Measurements from ENCODE around the gene WDR26. TPM values are rescaled to one million over a fixed set of nuclear protein-coding genes. Genes with fewer than 3 reads are reported as not detected.

Gene WDR26
- total RNA-seq, 3 donors from 2014 or later (not counting 1 experiment from before 2014, with no cell fraction given) = 244 to 310 (median 261) TPM

GRCh38 chr1:224393294-224393693 lies 41.3 kb downstream of the WDR26 start:
- Mint-ChIP-seq H3K4me1 (peaks cover 23 to 30% of the 10 kb centered on the region in 2 donors), H3K36me3 (peaks cover 11% of the 10 kb centered on the region), H3K27me3 (ENCODE audit: low read depth in 2 of 2) (no peaks in the 10 kb centered on the region), H3K9me3 (no peaks in the 10 kb centered on the region), H3K4me3 (no peak overlapping the region), H3K27ac (peak overlapping the region in 1 of 2 donors; percentile 56)
- no peak overlapping the region for H3K4me3 ChIP-seq (ENCODE audit: low read length)
- H3K9me3 ChIP-seq (ENCODE audit: control insufficient read depth, insufficient read depth, low read length) = no peaks in the 10 kb centered on the region
- no peak overlapping the region for H3K27ac ChIP-seq (ENCODE audit: low read length)
- TF ChIP-seq, protein P1, sequence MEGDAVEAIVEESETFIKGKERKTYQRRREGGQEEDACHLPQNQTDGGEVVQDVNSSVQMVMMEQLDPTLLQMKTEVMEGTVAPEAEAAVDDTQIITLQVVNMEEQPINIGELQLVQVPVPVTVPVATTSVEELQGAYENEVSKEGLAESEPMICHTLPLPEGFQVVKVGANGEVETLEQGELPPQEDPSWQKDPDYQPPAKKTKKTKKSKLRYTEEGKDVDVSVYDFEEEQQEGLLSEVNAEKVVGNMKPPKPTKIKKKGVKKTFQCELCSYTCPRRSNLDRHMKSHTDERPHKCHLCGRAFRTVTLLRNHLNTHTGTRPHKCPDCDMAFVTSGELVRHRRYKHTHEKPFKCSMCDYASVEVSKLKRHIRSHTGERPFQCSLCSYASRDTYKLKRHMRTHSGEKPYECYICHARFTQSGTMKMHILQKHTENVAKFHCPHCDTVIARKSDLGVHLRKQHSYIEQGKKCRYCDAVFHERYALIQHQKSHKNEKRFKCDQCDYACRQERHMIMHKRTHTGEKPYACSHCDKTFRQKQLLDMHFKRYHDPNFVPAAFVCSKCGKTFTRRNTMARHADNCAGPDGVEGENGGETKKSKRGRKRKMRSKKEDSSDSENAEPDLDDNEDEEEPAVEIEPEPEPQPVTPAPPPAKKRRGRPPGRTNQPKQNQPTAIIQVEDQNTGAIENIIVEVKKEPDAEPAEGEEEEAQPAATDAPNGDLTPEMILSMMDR (IDR thresholded peaks at IDR 0.05) = no peak
- H3K4me1 ChIP-seq (ENCODE audit: control insufficient read depth, insufficient read depth, low read length) = no peaks in the 10 kb centered on the region
- no peaks in the 10 kb centered on the region for H3K27me3 ChIP-seq (ENCODE audit: control insufficient read depth, insufficient read depth, low read length)
- H3K36me3 ChIP-seq (ENCODE audit: control insufficient read depth, insufficient read depth, low read length) = peaks cover 88% of the 10 kb centered on the region
- DNase-seq = no peak
- intact Hi-C loops (cut with micrococcal nuclease) = no loop called here
- no peak for ATAC-seq
- no CpG with 5 or more reads among the region's 3 CpGs for WGBS (ENCODE audit: insufficient coverage)

GRCh38 chr1:224392411-224393249 lies 42.0 kb downstream of the WDR26 start:
- Histone ChIP-seq H3K36me3 (ENCODE audit: control insufficient read depth, insufficient read depth, low read length) (peaks cover 88% of the 10 kb centered on the region), H3K4me3 (ENCODE audit: low read length) (no peak overlapping the region), H3K9me3 (ENCODE audit: control insufficient read depth, insufficient read depth, low read length) (no peaks in the 10 kb centered on the region), H3K27me3 (ENCODE audit: control insufficient read depth, insufficient read depth, low read length) (no peaks in the 10 kb centered on the region), H3K27ac (ENCODE audit: low read length) (no peak overlapping the region), H3K4me1 (ENCODE audit: control insufficient read depth, insufficient read depth, low read length) (no peaks in the 10 kb centered on the region)
- peak overlapping the region in 1 of 2 donors; percentile 51 for H3K27ac Mint-ChIP-seq
- no peak for DNase-seq
- H3K4me3 Mint-ChIP-seq = no peak overlapping the region
- intact Hi-C loops (cut with micrococcal nuclease) = no loop called here
- peaks cover 11% of the 10 kb centered on the region for H3K36me3 Mint-ChIP-seq
- ATAC-seq = no peak
- TF ChIP-seq, protein P1 (IDR thresholded peaks at IDR 0.05) = no peak
- H3K9me3 Mint-ChIP-seq = no peaks in the 10 kb centered on the region
- peaks cover 20 to 28% of the 10 kb centered on the region in 2 donors for H3K4me1 Mint-ChIP-seq
- H3K27me3 Mint-ChIP-seq (ENCODE audit: low read depth in 2 of 2) = no peaks in the 10 kb centered on the region
- WGBS (ENCODE audit: insufficient coverage) = 86% methylated on average over 2 of the region's 4 CpGs

DNA sequence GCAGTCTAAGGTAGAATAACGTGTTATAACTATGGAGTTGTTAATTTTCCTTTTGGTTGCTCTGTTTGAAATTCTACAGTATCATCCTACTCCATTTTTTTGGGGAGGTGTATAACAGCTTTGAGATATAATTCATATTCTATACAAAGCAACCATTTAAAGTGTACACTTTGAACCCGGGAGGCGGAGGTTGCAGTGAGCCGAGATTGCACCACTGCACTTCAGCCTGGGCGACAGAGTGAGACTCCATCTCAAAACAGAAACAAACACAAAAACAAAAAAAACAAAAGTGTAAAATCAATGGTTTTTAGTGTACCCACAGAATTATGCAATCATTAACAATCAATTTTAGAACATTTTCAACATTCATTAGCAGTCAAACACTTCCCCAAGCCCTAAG lies 44.1 kb downstream of the WDR26 start:
- Mint-ChIP-seq H3K4me3 (no peak overlapping the region), H3K27ac (peak overlapping the region; percentile 34 to 42), H3K9me3 (no peaks in the 10 kb centered on the region), H3K4me1 (peaks cover 17 to 23% of the 10 kb centered on the region in 2 donors), H3K27me3 (ENCODE audit: low read depth in 2 of 2) (no peaks in the 10 kb centered on the region), H3K36me3 (no peaks in the 10 kb centered on the region)
- intact Hi-C loops (cut with micrococcal nuclease) = no loop called here
- 84% methylated on average over 3 of the region's 5 CpGs for WGBS (ENCODE audit: insufficient coverage)
- ATAC-seq = no peak
- H3K36me3 ChIP-seq (ENCODE audit: control insufficient read depth, insufficient read depth, low read length) = peaks cover 82% of the 10 kb centered on the region
- H3K27me3 ChIP-seq (ENCODE audit: control insufficient read depth, insufficient read depth, low read length) = no peaks in the 10 kb centered on the region
- H3K27ac ChIP-seq (ENCODE audit: low read length) = no peak overlapping the region
- TF ChIP-seq, protein P1 (IDR thresholded peaks at IDR 0.05) = no peak
- no peak for DNase-seq
- no peaks in the 10 kb centered on the region for H3K4me1 ChIP-seq (ENCODE audit: control insufficient read depth, insufficient read depth, low read length)
- H3K9me3 ChIP-seq (ENCODE audit: control insufficient read depth, insufficient read depth, low read length) = no peaks in the 10 kb centered on the region
- no peak overlapping the region for H3K4me3 ChIP-seq (ENCODE audit: low read length)

Measured in natural killer cell (primary cell).